ENCODE data around the gene TYK2.
"Not testable (repeated sequence)": the region's sequence is repeated elsewhere in the genome, so short reads cannot be mapped to it uniquely, and the experiment has no call there.

DNA sequence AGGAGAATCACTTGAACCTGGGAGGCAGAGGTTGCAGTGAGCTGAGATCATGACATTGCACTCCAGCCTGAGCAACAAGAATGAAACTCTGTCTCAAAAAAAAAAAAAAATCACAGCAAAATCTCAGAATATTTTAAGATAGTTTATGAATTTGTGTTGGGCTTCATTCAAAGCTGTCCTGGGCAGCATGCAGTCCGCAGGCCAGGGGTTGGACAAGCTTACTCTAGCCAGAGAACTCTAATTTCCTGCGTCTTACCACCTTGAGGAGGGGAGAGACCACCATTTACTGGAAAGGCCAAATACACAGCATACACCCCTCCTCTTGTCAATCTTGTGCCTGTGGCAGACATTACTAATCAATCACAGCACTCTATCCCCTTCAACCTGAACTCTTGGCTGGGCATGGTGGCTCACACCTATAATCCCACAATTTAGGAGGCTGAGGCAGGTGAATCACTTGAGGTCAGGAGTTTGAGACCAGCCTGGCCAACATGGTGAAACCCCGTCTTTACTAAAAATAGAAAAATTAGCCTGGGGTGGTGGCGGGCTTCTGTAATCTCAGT is 13.3 kb downstream of the TYK2 start:
- TF ChIP-seq CTCF, POLR2AphosphoS5, POLR2A (IDR thresholded peaks at IDR 0.05): not testable (repeated sequence)

All from suprapubic skin (tissue), 4 donors.